Trophoblast cell (in vitro differentiated cells and primary cell): Measurements from ENCODE around the gene PTPN20.

Experiments used
- DNase-seq, 2 donors: peaks; one replicate each; pipeline ENCODE4 v3.0.0-alpha.2; 2016
- H2AFZ ChIP-seq: 2 replicates; pipeline ENCODE4 v1.6.1; 2013; ENCODE audit warnings: low read length, moderate library complexity, mild to moderate bottlenecking; ENCODE audit not compliant: insufficient read depth, poor library complexity
- H2AK5ac ChIP-seq: 2 replicates; pipeline ENCODE4 v1.6.1; 2013; ENCODE audit warnings: mild to moderate bottlenecking, low read length
- H2BK120ac ChIP-seq: 2 replicates; pipeline ENCODE4 v1.6.1; 2013; ENCODE audit warnings: low read length, mild to moderate bottlenecking, moderate library complexity; ENCODE audit not compliant: insufficient read depth, poor library complexity
- H2BK12ac ChIP-seq: 2 replicates; pipeline ENCODE4 v1.6.1; 2013; ENCODE audit warnings: mild to moderate bottlenecking, low read length, moderate library complexity
- H2BK5ac ChIP-seq: 2 replicates; pipeline ENCODE4 v1.6.1; 2013; ENCODE audit warnings: low read length, low read depth, moderate library complexity, mild to moderate bottlenecking; ENCODE audit not compliant: poor library complexity
- H3K14ac ChIP-seq: 2 replicates; pipeline ENCODE4 v1.6.1; 2013; ENCODE audit warnings: mild to moderate bottlenecking, low read length
- H3K18ac ChIP-seq: 2 replicates; pipeline ENCODE4 v1.6.1; 2013; ENCODE audit warnings: mild to moderate bottlenecking, low read length
- H3K23ac ChIP-seq: 2 replicates; pipeline ENCODE4 v1.6.1; 2013; ENCODE audit warnings: low read length
- H3K27ac ChIP-seq: 2 replicates; pipeline ENCODE4 v1.5.1; 2013; ENCODE audit warnings: low read depth, mild to moderate bottlenecking, inconsistent platforms, low read length, moderate library complexity
- H3K27me3 ChIP-seq: 2 replicates; pipeline ENCODE4 v1.6.1; 2013; ENCODE audit warnings: inconsistent platforms, mild to moderate bottlenecking, low read length, moderate library complexity; ENCODE audit not compliant: insufficient read depth
- H3K36me3 ChIP-seq, 2 experiments: 1 replicate in 1 of 2; 2 replicates in 1 of 2; pipeline ENCODE4 v1.6.1; 2013; ENCODE audit warnings: low read length in 2 of 2, mild to moderate bottlenecking in 2 of 2, moderate library complexity in 1 of 2; ENCODE audit not compliant: insufficient read depth in 2 of 2, control insufficient read depth in 1 of 2
- H3K4ac ChIP-seq: 2 replicates; pipeline ENCODE4 v1.6.1; 2013; ENCODE audit warnings: low read depth, mild to moderate bottlenecking, low read length, moderate library complexity
- H3K4me1 ChIP-seq, 2 experiments: 1 replicate in 1 of 2; 2 replicates in 1 of 2; pipeline ENCODE4 v1.6.1; 2013; ENCODE audit warnings: low read length in 2 of 2, mild to moderate bottlenecking in 2 of 2, moderate library complexity in 1 of 2; ENCODE audit not compliant: insufficient read depth in 2 of 2, control insufficient read depth in 1 of 2
- H3K4me2 ChIP-seq: 2 replicates; pipeline ENCODE4 v1.6.1; 2013; ENCODE audit warnings: inconsistent platforms, mild to moderate bottlenecking, low read length, moderate library complexity
- H3K4me3 ChIP-seq: 2 replicates; pipeline ENCODE4 v1.5.1; 2013; ENCODE audit warnings: mild to moderate bottlenecking, low read depth, low read length, inconsistent platforms
- H3K79me1 ChIP-seq: one replicate; pipeline ENCODE4 v1.6.1; 2013; ENCODE audit warnings: low read length
- H3K79me2 ChIP-seq: 2 replicates; pipeline ENCODE4 v1.6.1; 2013; ENCODE audit warnings: low read length, mild to moderate bottlenecking; ENCODE audit not compliant: control insufficient read depth, insufficient read depth, poor library complexity
- H3K9ac ChIP-seq: 2 replicates; pipeline ENCODE4 v1.6.1; 2013; ENCODE audit warnings: mild to moderate bottlenecking, low read length
- H3K9me3 ChIP-seq: 2 replicates; pipeline ENCODE4 v1.6.1; 2013; ENCODE audit warnings: low read depth, mild to moderate bottlenecking, control low read depth, inconsistent platforms, low read length; ENCODE audit not compliant: insufficient read depth
- H4K12ac ChIP-seq: 2 replicates; pipeline ENCODE4 v1.6.1; 2013; ENCODE audit warnings: low read depth, mild to moderate bottlenecking, low read length, moderate library complexity
- H4K8ac ChIP-seq: 2 replicates; pipeline ENCODE4 v1.6.1; 2013; ENCODE audit warnings: low read depth, mild to moderate bottlenecking, low read length, moderate library complexity
- H4K91ac ChIP-seq: one replicate; pipeline ENCODE4 v1.6.1; 2013; ENCODE audit warnings: low read depth, mild to moderate bottlenecking, low read length, moderate library complexity
- WGBS: extraction: QIAGEN DNeasy Blood & Tissue Kit; methylation state at CpG from one replicate; pipeline ENCODE4 v1.1.7; 2013; ENCODE audit warnings: missing lambda C conversion rate; ENCODE audit not compliant: insufficient read length, insufficient coverage; ENCODE audit errors: extremely low coverage; 5-methylcytosine and 5-hydroxymethylcytosine counted together

PTPN20 gene

GRCh38 chr10:47040681-47041080 is 129.5 kb downstream of the PTPN20 start:
- Histone ChIP-seq H3K9ac (no peak overlapping the region), H2AK5ac (no peak overlapping the region), H3K23ac (no peak overlapping the region), H3K79me2 (no peaks in the 10 kb centered on the region), H3K36me3 (no peaks in the 10 kb centered on the region), H3K27ac (no peak overlapping the region), H3K4me1 (no peaks in the 10 kb centered on the region), H3K79me1 (no peaks in the 10 kb centered on the region), H4K91ac (no peak overlapping the region), H3K9me3 (peaks cover 2% of the 10 kb centered on the region), H3K18ac (no peak overlapping the region), H2BK12ac (no peak overlapping the region), H4K12ac (no peak overlapping the region), H3K27me3 (no peaks in the 10 kb centered on the region), H2AFZ (no peak overlapping the region), H3K4me3 (no peak overlapping the region), H3K4me2 (no peak overlapping the region), H4K8ac (no peak overlapping the region), H2BK120ac (no peak overlapping the region), H3K4ac (no peak overlapping the region), H2BK5ac (no peak overlapping the region), H3K14ac (no peak overlapping the region)
- no peak for DNase-seq
- no CpG with 5 or more reads among the region's 4 CpGs for WGBS

- Histone ChIP-seq H3K23ac (no peak overlapping the region), H4K8ac (no peak overlapping the region), H4K91ac (no peak overlapping the region), H2BK12ac (no peak overlapping the region), H3K4ac (no peak overlapping the region), H3K9me3 (peaks cover 2% of the 10 kb centered on the region), H3K4me2 (no peak overlapping the region), H2AFZ (no peak overlapping the region), H4K12ac (no peak overlapping the region), H2BK120ac (no peak overlapping the region), H3K4me3 (no peak overlapping the region), H3K18ac (no peak overlapping the region), H3K36me3 (no peaks in the 10 kb centered on the region), H3K14ac (no peak overlapping the region), H3K9ac (no peak overlapping the region), H2AK5ac (no peak overlapping the region), H3K27ac (no peak overlapping the region), H2BK5ac (no peak overlapping the region), H3K79me1 (no peaks in the 10 kb centered on the region), H3K27me3 (no peaks in the 10 kb centered on the region), H3K79me2 (no peaks in the 10 kb centered on the region), H3K4me1 (no peaks in the 10 kb centered on the region)
- DNase-seq = no peak
- WGBS = no CpG with 5 or more reads among the region's 4 CpGs
These were observed 130.4 kb downstream of the PTPN20 start for GRCh38 chr10:47041396-47042198.

GRCh38 chr10:47042199-47042473 is 130.9 kb downstream of the PTPN20 start:
- Histone ChIP-seq H3K27ac (no peak overlapping the region), H3K9me3 (peaks cover 2% of the 10 kb centered on the region), H3K36me3 (no peaks in the 10 kb centered on the region), H3K9ac (no peak overlapping the region), H3K18ac (no peak overlapping the region), H4K91ac (no peak overlapping the region), H2BK12ac (no peak overlapping the region), H3K4me3 (no peak overlapping the region), H2BK120ac (no peak overlapping the region), H3K79me2 (no peaks in the 10 kb centered on the region), H3K23ac (no peak overlapping the region), H3K4ac (no peak overlapping the region), H3K4me1 (no peaks in the 10 kb centered on the region), H3K79me1 (no peaks in the 10 kb centered on the region), H2AK5ac (no peak overlapping the region), H4K8ac (no peak overlapping the region), H2BK5ac (no peak overlapping the region), H4K12ac (no peak overlapping the region), H3K14ac (no peak overlapping the region), H3K27me3 (no peaks in the 10 kb centered on the region), H3K4me2 (no peak overlapping the region), H2AFZ (no peak overlapping the region)
- WGBS = no CpG with 5 or more reads among the region's 5 CpGs
- no peak for DNase-seq

- H3K23ac ChIP-seq = no peak overlapping the region
- H2BK5ac ChIP-seq = no peak overlapping the region
These were observed 131.8 kb downstream of the PTPN20 start for GRCh38 chr10:47042780-47043750.

More at GRCh38 chr10:47042780-47043750, 131.8 kb downstream of the PTPN20 start:
- no CpG with 5 or more reads among the region's 19 CpGs for WGBS
- H2AK5ac ChIP-seq = no peak overlapping the region
- H3K4me2 ChIP-seq = no peak overlapping the region
- H3K79me2 ChIP-seq = no peaks in the 10 kb centered on the region
- no peak overlapping the region for H2AFZ ChIP-seq
- H3K79me1 ChIP-seq = no peaks in the 10 kb centered on the region
- no peak overlapping the region for H3K14ac ChIP-seq
- no peak overlapping the region for H3K9ac ChIP-seq
- no peak overlapping the region for H3K4ac ChIP-seq
- peaks cover 2% of the 10 kb centered on the region for H3K9me3 ChIP-seq
- H3K18ac ChIP-seq = no peak overlapping the region
- no peak overlapping the region for H4K91ac ChIP-seq
- no peak overlapping the region for H3K27ac ChIP-seq
- no peak overlapping the region for H3K4me3 ChIP-seq
- no peaks in the 10 kb centered on the region for H3K4me1 ChIP-seq
- DNase-seq = no peak
- no peak overlapping the region for H2BK12ac ChIP-seq
- H3K36me3 ChIP-seq = no peaks in the 10 kb centered on the region
- H2BK120ac ChIP-seq = no peak overlapping the region
- H3K27me3 ChIP-seq = no peaks in the 10 kb centered on the region
- no peak overlapping the region for H4K12ac ChIP-seq
- H4K8ac ChIP-seq = no peak overlapping the region
